HG03060 (cell line): ENCODE measurements around the gene STRBP.

Source experiments
- ATAC-seq: cut with Tn5 transposase; IDR thresholded peaks from one replicate; pipeline ENCODE4 v1.9.1; 2021; ENCODE audit warnings: low read depth, moderate number of reproducible peaks; ENCODE audit not compliant: unreplicated experiment

Gene STRBP

GRCh38 chr9:123074628-123075027 is 193.8 kb downstream of the STRBP start:
- ATAC-seq, result no peak

DNA sequence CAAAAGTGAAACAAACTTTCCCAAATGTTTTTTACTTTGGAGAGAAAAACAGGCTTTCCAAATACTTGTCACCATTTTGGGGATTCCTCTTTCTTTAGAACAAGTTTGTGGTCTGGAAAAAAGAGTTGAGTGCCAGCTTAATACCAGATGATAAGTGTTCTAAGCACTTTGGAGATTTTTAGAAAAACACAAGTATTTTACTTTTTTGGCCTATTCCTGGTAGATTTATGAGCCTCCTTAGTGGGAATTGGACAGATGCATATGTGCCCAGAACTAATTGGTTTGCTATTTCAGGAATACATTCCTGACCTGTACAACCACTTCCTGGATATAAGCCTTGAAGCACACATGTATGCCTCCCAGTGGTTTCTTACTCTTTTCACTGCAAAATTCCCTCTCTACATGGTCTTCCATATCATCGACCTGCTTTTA is 194.4 kb downstream of the STRBP start:
- ATAC-seq, result no peak

GRCh38 chr9:123073441-123073840 is 194.9 kb downstream of the STRBP start:
- ATAC-seq, result no peak

DNA sequence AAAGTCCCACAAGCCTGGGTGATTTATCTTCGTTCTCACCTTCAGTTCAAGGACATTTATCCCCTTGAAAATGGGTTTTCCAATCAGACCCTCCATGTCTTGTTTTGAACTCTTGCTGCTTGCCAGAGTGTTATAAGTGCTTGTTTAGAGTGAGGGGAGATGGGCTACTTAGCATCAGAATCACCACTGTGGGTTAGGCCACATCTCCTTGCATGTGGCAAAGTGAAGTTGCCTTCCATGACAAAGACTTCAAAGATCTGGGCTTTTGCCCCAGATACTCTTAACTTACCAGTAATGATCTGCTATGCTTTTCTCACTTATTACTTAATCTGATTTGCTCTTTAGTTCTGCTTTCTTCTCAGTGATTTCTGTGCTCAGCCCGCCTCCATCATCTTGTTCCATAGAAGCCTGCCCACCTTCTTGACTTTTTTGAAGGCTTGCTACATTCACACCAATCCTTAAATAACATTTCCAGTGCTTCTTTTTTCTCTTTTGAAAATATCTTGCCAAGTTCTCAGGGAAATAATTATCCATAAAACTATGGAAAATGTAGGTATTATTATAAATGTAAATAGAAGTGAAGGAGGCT is 195.9 kb downstream of the STRBP start:
- ATAC-seq, result no peak
